GM19238 (cell line): Measurements from ENCODE around the gene MEGF6.

ENCODE experiments used
- DNase-seq: peaks from one replicate; pipeline ENCODE4 v3.0.0; 2011; ENCODE audit warnings: low spot score; ENCODE audit not compliant: insufficient read length

The MEGF6 gene

GRCh38 chr1:3520419-3521378 lies 90.6 kb downstream of the MEGF6 start:
- no peak for DNase-seq

DNA sequence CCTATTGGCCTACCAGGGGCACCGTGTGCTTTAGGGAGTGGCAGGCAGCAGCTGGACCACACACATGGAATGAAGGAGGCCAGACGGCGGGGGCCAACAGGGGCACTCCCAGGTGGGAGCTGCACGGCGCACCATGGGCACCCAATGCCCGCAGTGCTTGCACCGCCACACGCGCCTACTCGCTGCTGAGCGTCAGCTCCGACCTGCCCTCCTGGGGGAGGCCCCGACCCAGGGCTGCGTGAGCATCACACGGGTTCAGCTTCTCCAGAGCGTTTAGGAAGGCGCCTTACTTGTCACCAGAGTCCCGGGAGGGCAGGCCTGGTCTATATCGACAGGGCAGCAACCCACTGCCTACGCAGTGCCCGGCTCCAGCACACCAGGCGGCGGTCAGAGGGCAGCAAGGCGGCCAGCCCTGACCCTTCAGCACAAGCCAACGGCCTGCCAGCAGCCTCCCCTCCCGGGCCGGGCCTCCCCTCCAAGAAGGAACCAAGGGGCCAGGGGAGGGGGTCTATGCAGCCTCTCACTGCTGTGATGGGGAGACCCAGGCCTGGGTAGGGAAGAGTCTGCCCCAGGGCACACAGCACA lies 91.9 kb downstream of the MEGF6 start:
- no peak for DNase-seq

- no peak for DNase-seq
Observed at GRCh38 chr1:3518756-3519155, 92.6 kb downstream of the MEGF6 start.

- no peak for DNase-seq
Observed at GRCh38 chr1:3518256-3518655, 93.1 kb downstream of the MEGF6 start.

GRCh38 chr1:3516911-3517675 lies 94.2 kb downstream of the MEGF6 start:
- no peak for DNase-seq

DNA sequence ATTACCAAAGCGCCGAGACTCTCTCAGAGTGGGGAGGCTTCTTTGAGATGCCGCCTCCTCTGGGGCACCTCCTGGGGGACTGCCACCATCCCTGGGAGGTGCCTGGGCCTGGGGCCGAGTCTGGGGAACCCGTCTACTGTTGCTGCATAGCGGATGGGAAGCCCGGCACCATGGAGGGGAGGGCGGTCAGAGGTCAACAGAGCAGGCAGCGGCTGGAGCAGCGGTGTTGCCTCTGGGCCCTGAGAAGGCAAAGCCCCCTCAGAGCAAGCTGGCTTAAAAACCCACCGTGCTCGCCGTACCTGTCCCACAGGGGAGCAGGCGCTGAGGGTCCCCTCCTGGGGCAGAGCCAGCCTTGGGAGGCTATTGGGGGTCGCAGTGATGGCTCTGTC lies 94.8 kb downstream of the MEGF6 start:
- DNase-seq: no peak

GRCh38 chr1:3515774-3516480 lies 95.4 kb downstream of the MEGF6 start:
- no peak for DNase-seq

DNA sequence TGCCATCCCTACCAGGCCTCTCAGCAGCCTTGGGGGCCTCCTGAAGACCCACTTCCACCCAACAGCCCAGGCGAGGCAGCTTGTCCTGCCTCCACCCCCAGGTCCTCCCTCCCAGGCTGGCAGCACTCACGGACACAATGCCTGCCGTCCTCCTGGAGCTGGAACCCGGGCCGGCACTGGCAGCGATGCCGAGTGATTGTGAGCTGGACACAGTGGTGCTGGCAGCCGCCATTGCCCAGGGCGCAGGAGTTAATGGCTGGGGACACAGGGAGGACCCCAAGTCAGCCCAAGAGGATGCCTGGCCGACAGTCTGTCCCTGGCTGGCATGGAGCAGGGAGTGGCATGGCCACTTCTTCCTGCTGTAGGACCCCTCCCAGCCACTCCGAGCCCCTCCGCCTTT lies 96.0 kb downstream of the MEGF6 start:
- DNase-seq: no peak

DNA sequence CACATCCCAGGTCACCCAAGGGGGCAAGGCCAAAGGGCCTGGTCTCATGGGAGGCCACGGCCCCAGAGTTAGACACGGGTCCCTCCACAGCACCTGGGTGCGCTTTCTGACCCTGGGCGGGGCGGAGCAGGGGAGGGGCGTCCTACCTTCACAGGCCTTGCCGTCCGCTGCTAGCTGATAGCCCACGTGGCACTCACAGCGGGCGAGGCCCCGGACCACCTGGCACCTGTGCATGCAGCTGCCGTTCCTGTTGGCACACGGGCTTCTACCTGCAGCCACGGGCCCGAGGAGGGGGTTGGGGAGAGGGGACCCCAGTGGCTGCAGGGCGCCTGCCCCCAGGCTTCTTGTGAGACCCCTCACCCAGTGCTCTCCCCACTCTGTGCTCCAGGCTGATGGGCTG lies 96.9 kb downstream of the MEGF6 start:
- no peak for DNase-seq

DNA sequence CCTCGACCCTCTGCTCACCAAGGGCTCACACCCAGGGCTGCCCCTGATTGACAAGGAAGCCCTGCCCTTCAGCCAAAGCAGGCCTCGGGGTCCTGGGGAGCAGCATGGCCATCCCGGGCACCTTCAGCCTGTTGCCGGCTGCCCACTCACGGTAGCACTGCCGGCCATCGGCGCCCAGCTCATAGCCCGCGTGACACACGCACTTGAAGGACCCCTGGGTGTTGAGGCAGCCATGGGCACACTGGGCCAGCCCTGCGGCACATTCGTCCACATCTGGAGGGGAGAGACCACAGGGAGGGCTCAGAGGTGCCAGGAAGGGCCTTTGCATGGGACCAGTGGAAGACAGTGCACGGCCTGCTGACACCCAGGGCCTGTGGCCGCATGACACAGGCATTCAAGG lies 99.5 kb downstream of the MEGF6 start:
- no peak for DNase-seq

DNA sequence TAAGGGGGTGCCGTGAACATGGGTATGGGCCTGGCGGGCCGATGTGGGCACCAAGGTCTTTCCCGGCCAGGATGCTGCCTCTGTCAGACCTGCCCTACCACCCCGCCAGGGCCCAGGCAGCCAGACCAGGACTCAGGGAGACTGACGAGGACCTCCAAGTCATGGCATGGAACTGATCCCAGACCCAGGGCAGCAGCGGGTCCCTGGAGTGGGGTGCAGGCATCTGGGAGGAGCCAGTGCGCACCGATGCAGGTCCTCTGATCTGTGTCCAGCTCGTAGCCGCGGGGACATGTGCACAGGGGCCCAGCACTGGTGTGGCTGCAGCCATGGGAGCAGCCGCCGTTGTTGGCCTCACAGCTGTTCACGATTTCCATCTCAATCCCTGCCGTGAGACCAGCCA lies 100.0 kb downstream of the MEGF6 start:
- no peak for DNase-seq

DNA sequence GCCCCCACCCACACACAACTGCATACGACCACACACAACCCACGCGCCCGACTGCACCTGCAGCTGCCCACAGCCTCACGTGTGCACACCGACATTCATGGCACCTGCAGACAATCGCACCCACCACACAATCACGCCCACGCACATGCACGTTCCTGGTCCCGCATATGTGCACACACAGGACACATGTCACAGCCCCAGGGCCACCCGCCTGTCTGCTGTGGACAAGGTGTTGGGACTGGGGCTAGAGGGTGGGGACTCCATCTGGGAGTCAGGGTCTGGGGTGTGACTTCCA lies 100.4 kb downstream of the MEGF6 start:
- no peak for DNase-seq

DNA sequence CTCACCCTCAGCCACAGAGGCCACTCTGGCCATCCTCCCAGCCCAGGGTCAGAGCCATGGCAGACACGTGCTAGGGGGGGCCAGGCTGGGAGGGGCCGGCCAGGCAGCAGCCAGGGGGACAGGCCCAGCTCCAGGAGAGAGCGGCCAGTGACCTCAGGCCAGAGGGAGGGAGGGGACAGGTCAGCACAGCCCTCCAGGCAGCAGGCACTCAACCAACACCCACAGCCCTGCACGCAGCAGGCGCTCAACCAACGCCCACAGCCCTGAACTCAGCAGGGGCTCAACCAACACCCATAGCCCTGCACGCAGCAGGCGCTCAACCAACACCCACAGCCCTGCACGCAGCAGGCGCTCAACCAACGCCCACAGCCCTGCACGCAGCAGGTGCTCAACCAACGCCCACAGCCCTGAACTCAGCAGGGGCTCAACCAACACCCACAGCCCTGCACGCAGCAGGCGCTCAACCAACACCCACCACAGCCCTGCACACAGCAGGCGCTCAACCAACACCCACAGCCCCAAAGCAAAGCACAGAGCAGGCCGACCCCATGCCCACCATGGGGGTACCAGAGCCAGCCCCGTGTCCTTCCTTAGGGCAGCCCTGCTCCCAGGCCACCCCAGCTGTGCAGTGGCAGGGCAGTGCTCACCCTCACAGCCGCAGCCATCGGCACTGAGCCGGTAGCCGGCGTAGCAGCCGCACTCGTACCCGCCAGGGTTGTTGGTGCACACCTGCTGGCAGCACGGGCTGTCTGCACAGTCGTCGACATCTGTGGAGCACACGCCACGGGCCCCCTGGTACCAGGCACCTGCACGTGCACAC lies 101.0 kb downstream of the MEGF6 start:
- no peak for DNase-seq

- no peak for DNase-seq
Observed at GRCh38 chr1:3509721-3510120, 101.6 kb downstream of the MEGF6 start.

GRCh38 chr1:3508757-3509415 lies 102.4 kb downstream of the MEGF6 start:
- no peak for DNase-seq

- no peak for DNase-seq
Observed at GRCh38 chr1:3507636-3508275, 103.6 kb downstream of the MEGF6 start.

- DNase-seq: no peak
Observed at GRCh38 chr1:3506943-3507342, 104.4 kb downstream of the MEGF6 start.

DNA sequence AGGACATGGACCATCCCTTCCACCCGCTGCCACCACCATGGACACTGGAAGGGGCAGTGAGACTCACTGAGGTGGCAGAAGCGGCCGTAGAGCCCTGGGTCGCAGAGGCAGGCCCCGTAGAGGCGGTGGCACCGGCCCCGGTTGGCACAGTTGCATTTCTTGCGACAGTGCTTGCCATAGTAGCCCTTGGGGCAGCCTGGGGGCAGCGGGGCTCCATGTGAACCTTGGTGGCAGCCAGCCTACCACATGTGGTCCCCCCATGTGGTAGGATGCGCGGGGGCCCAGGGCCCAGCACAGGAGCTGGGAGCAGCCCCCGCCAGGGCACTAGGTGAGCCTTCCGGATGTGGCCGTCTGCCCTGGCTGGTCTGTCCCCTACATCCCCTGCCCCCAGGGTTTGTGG lies 105.3 kb downstream of the MEGF6 start:
- DNase-seq: no peak

GRCh38 chr1:3505161-3505560 lies 106.1 kb downstream of the MEGF6 start:
- no peak for DNase-seq

DNA sequence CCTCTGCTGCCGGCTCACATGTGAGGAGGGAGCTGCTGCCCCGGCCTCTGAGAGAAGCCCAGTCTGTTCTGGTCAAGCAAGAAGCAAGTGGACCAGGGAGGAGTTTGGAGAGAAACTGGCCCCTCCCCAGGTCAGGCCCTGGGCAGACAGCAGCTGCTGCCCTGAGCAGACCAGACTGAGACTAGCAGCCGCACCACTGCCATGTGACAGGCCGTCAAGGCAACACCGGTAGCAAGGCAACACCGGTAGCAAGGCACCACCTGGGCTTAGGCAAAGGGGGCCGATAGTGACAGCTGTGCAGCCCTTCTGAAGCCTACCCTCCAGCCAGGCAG lies 106.5 kb downstream of the MEGF6 start:
- DNase-seq: no peak
